Measurements from ENCODE around the gene S1PR2. TPM values are rescaled to one million over a fixed set of nuclear protein-coding genes. Genes with fewer than 3 reads are reported as not detected.

S1PR2 gene
- 0.61 and 0.65 TPM in 2 replicates for total RNA-seq

GRCh38 chr19:10230861-10231611 is at the start of gene S1PR2:
Gene S1PR2, minus strand, starts transcription at chr19:10231331. Its CDS starts 6,426 bp downstream, at chr19:10224905.

GRCh38 chr19:10270616-10271394 is 39.7 kb upstream of the S1PR2 start, which contains the start of gene ICAM1:
Gene ICAM1, plus strand, starts transcription at chr19:10271120. Its CDS starts 40 bp downstream, at chr19:10271160.

GRCh38 chr19:10251792-10252694 is 20.9 kb upstream of the S1PR2 start, which contains the start of gene MRPL4:
Gene MRPL4, plus strand, starts transcription at chr19:10252214. Its CDS starts 40 bp downstream, at chr19:10252254.

GRCh38 chr19:10194500-10195198 is 36.5 kb downstream of the S1PR2 start, which contains the start of gene DNMT1:
Gene DNMT1, minus strand, starts transcription at chr19:10194953. Its CDS starts 54 bp downstream, at chr19:10194899.

Other genes starting within 250 kb of the S1PR2 start
- under 0.01 TPM in 2 replicates for gene COL5A3, start 220.8 kb downstream of the S1PR2 start, total RNA-seq
- gene RDH8, start 217.8 kb downstream of the S1PR2 start, total RNA-seq, result not detected in 2 replicates
- gene SHFL, start 145.0 kb downstream of the S1PR2 start, total RNA-seq, result 15.9 and 45.0 TPM in 2 replicates
- gene ANGPTL6, start 128.7 kb downstream of the S1PR2 start, total RNA-seq, result under 0.01 TPM in 1 of 2 replicates, not detected in the other
- 35.7 and 43.9 TPM in 2 replicates for gene PPAN, start 125.0 kb downstream of the S1PR2 start, total RNA-seq
- gene P2RY11, start 119.6 kb downstream of the S1PR2 start, total RNA-seq, result 2.0 and 2.9 TPM in 2 replicates
- gene EIF3G, start 111.4 kb downstream of the S1PR2 start, total RNA-seq, result 354 and 514 TPM in 2 replicates
- gene DNMT1, start 36.4 kb downstream of the S1PR2 start, total RNA-seq, result 33.7 and 39.3 TPM in 2 replicates
- gene MRPL4, start 20.9 kb upstream of the S1PR2 start, total RNA-seq, result 22.0 and 29.9 TPM in 2 replicates
- gene ICAM1, start 39.8 kb upstream of the S1PR2 start, total RNA-seq, result 7.1 and 22.9 TPM in 2 replicates
- gene ICAM4, start 55.6 kb upstream of the S1PR2 start, total RNA-seq, result 0.65 and 1.4 TPM in 2 replicates
- gene ICAM5, start 58.6 kb upstream of the S1PR2 start, total RNA-seq, result under 0.01 and 0.76 TPM in 2 replicates
- gene ZGLP1, start 78.5 kb upstream of the S1PR2 start, total RNA-seq, result under 0.01 and 0.15 TPM in 2 replicates
- gene FDX2, start 84.7 kb upstream of the S1PR2 start, total RNA-seq, result 11.0 and 15.7 TPM in 2 replicates
- 7.1 and 7.4 TPM in 2 replicates for gene RAVER1, start 102.2 kb upstream of the S1PR2 start, total RNA-seq
- gene ICAM3, start 108.3 kb upstream of the S1PR2 start, total RNA-seq, result 11.7 and 16.6 TPM in 2 replicates
- gene TYK2, start 149.2 kb upstream of the S1PR2 start, total RNA-seq, result 59.1 and 82.8 TPM in 2 replicates
- 309 and 362 TPM in 2 replicates for gene CDC37, start 172.2 kb upstream of the S1PR2 start, total RNA-seq
- 1.6 and 1.7 TPM in 2 replicates for gene PDE4A, start 189.2 kb upstream of the S1PR2 start, total RNA-seq